Osteoblast (primary cell): ENCODE results near the gene UVSSA. TPM values are rescaled to one million over a fixed set of nuclear protein-coding genes. Genes with fewer than 3 reads are reported as not detected.

Experiments used
- DNase-seq: peaks from one replicate; pipeline ENCODE4 v3.0.0; 2011; ENCODE audit warnings: low spot score, mixed read lengths; ENCODE audit not compliant: insufficient read length; ENCODE audit errors: missing footprints
- H2AFZ ChIP-seq: 2 replicates; pipeline ENCODE4 v1.6.0; 2011; ENCODE audit warnings: mild to moderate bottlenecking, low read length
- H3K27ac ChIP-seq: 2 replicates; pipeline ENCODE4 v1.5.1; 2011; ENCODE audit warnings: mild to moderate bottlenecking, low read depth, low read length, moderate library complexity
- H3K27me3 ChIP-seq: 2 replicates; pipeline ENCODE4 v1.6.0; 2012; ENCODE audit warnings: mild to moderate bottlenecking, control low read depth, inconsistent platforms, low read length, moderate library complexity; ENCODE audit not compliant: insufficient read depth
- H3K36me3 ChIP-seq: 2 replicates; pipeline ENCODE4 v1.5.1; 2011; ENCODE audit warnings: mild to moderate bottlenecking, low read length, control low read depth, moderate library complexity; ENCODE audit not compliant: insufficient read depth
- H3K4me1 ChIP-seq: 2 replicates; pipeline ENCODE4 v1.5.1; 2011; ENCODE audit warnings: mild to moderate bottlenecking, low read length, control low read depth, moderate library complexity; ENCODE audit not compliant: insufficient read depth
- H3K4me2 ChIP-seq: 2 replicates; pipeline ENCODE4 v1.6.0; 2011; ENCODE audit warnings: mild to moderate bottlenecking, low read length; ENCODE audit not compliant: insufficient read depth
- H3K4me3 ChIP-seq: fragments of 200-600 bp; sonication (generic); 3 replicates; pipeline ENCODE4 v1.5.1; 2012; ENCODE audit warnings: mild to moderate bottlenecking, low read length, inconsistent platforms; ENCODE audit not compliant: insufficient read depth
- H3K79me2 ChIP-seq: 2 replicates; pipeline ENCODE4 v1.6.0; 2012; ENCODE audit warnings: mild to moderate bottlenecking, low read length, control low read depth, inconsistent platforms; ENCODE audit not compliant: insufficient read depth
- H3K9me3 ChIP-seq: 2 replicates; pipeline ENCODE4 v1.5.1; 2011; ENCODE audit warnings: low read depth, low read length, control low read depth
- H4K20me1 ChIP-seq: 2 replicates; pipeline ENCODE4 v1.6.0; 2012; ENCODE audit warnings: mild to moderate bottlenecking, low read length, control low read depth; ENCODE audit not compliant: insufficient read depth
- CTCF ChIP-seq: IDR thresholded peaks from 2 replicates; pipeline ENCODE4 v1.5.1; 2011; ENCODE audit warnings: mild to moderate bottlenecking, low read depth, low read length, moderate library complexity; ENCODE audit errors: extremely low read depth
- total RNA-seq: library from RNA; depleted of rRNA; stranded (reverse); fragments of >200 nt; gene quantifications from 2 replicates; pipeline ENCODE4 v1.2.3, GENCODE V29; 2012

The UVSSA gene
- total RNA-seq, 1 donor, result 14.8 TPM

GRCh38 chr4:1305781-1306455, 41.1 kb upstream of the UVSSA start:
- Histone ChIP-seq H3K4me1 (peaks cover 19% of the 10 kb centered on the region), H3K27ac (no peak overlapping the region), H3K36me3 (peaks cover 3% of the 10 kb centered on the region), H2AFZ (no peak overlapping the region), H3K27me3 (no peaks in the 10 kb centered on the region), H3K4me3 (no peak overlapping the region), H4K20me1 (peaks cover 38% of the 10 kb centered on the region), H3K9me3 (no peaks in the 10 kb centered on the region), H3K4me2 (no peak overlapping the region), H3K79me2 (peaks cover 92% of the 10 kb centered on the region)
- TF ChIP-seq CTCF, result no peak
- no peak for DNase-seq

- no peak overlapping the region for H2AFZ ChIP-seq
- peak overlapping the region; percentile 90 for H3K4me2 ChIP-seq
- peaks cover 35% of the 10 kb centered on the region for H4K20me1 ChIP-seq
- H3K36me3 ChIP-seq, result peaks cover 13% of the 10 kb centered on the region
- TF ChIP-seq CTCF, result no peak
- peaks cover 93% of the 10 kb centered on the region for H3K79me2 ChIP-seq
- DNase-seq, result peak; percentile 71
- no peaks in the 10 kb centered on the region for H3K27me3 ChIP-seq
- H3K27ac ChIP-seq, result no peak overlapping the region
- H3K4me1 ChIP-seq, result peaks cover 19% of the 10 kb centered on the region
- H3K9me3 ChIP-seq, result no peaks in the 10 kb centered on the region
- no peak overlapping the region for H3K4me3 ChIP-seq
Measured at GRCh38 chr4:1307951-1308735, 38.9 kb upstream of the UVSSA start.

GRCh38 chr4:1309261-1310010, 37.6 kb upstream of the UVSSA start:
- Histone ChIP-seq H2AFZ (peak overlapping the region; percentile 27), H3K36me3 (peaks cover 22% of the 10 kb centered on the region), H3K27me3 (no peaks in the 10 kb centered on the region), H3K27ac (peak overlapping the region; percentile 66), H4K20me1 (peaks cover 36% of the 10 kb centered on the region), H3K4me1 (peaks cover 19% of the 10 kb centered on the region), H3K4me3 (peak overlapping the region; percentile 68), H3K79me2 (peaks cover 92% of the 10 kb centered on the region), H3K9me3 (no peaks in the 10 kb centered on the region), H3K4me2 (peak overlapping the region; percentile 90)
- peak; percentile 100 for DNase-seq
- TF ChIP-seq CTCF, result no peak
